Activated CD8-positive, alpha-beta T cell treated with anti-CD3 and anti-CD28 coated beads, Interleukin-2, amount 10 ng/mL, durations not matched to agents 7 days and 5 days (primary cell): ENCODE data around the gene MBLAC1. TPM values are rescaled to one million over a fixed set of nuclear protein-coding genes. Genes with fewer than 3 reads are reported as not detected.

Source experiments
- ATAC-seq: fragments of 150-1000 bp; cut with Tn5 transposase; one replicate; pipeline ENCODE4 v1.10.0; 2021; ENCODE audit warnings: moderate library complexity
- CTCF ChIA-PET: fragments of 350-600 bp; sonication (Branson Sonifier 250); formaldehyde crosslinking; loops from one replicate; lab custom pipeline; 2021; ENCODE audit warnings: antibody characterized with exemption; lab: Charles Lee
- POLR2A ChIA-PET: fragments of 350-600 bp; sonication (Branson Sonifier 250); formaldehyde crosslinking; loops from one replicate; lab custom pipeline; 2021; ENCODE audit warnings: antibody characterized with exemption; lab: Charles Lee
- DNase-seq: peaks from one replicate; pipeline ENCODE4 v3.0.0-alpha.2; 2020
- H3K27ac Mint-ChIP-seq: one replicate; pipeline ENCODE4 v1.8.0; 2021; ENCODE audit warnings: mild to moderate bottlenecking, mixed read lengths
- H3K27me3 Mint-ChIP-seq: one replicate; pipeline ENCODE4 v1.8.0; 2021; ENCODE audit warnings: low read depth, mixed read lengths
- H3K36me3 Mint-ChIP-seq: one replicate; pipeline ENCODE4 v1.8.0; 2021; ENCODE audit warnings: low read depth, mixed read lengths
- H3K4me1 Mint-ChIP-seq: one replicate; pipeline ENCODE4 v1.8.0; 2021; ENCODE audit warnings: low read depth, mixed read lengths
- H3K4me3 Mint-ChIP-seq: one replicate; pipeline ENCODE4 v1.8.0; 2021; ENCODE audit warnings: mild to moderate bottlenecking, mixed read lengths
- H3K9me3 Mint-ChIP-seq: one replicate; pipeline ENCODE4 v1.8.0; 2022; ENCODE audit warnings: mixed read lengths; ENCODE audit not compliant: insufficient read depth
- total RNA-seq, 2 experiments: library from RNA; stranded (reverse); gene quantifications; one replicate each; pipeline ENCODE4 v1.2.3, GENCODE V29; 2021

Gene MBLAC1
- total RNA-seq, 2 experiments from 2014 or later = 4.3 to 5.7 TPM

DNA sequence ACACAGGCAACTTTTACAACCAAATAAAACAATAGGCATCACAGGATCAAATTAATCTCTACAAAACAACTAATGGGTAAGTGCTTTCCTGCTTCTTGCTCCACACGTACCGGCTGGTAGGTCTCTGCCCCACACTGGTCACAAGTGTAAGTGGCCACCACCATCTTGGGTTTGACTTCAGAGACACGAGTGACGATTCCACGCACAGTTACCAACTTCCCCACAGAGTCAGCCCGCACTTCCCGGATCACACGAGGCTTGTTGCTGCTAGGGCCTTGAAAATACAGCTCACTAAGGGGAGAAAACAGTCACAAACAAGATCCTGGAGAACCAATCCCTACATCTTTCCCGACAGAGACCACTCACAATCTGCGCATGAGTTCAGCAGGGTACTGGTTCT lies 27.9 kb upstream of the MBLAC1 start:
- Mint-ChIP-seq H3K4me1 (peaks cover 51% of the 10 kb centered on the region), H3K4me3 (peak overlapping the region; percentile 89), H3K27me3 (no peaks in the 10 kb centered on the region), H3K36me3 (peaks cover 68% of the 10 kb centered on the region), H3K9me3 (no peaks in the 10 kb centered on the region), H3K27ac (peak overlapping the region; percentile 26)
- ChIA-PET POLR2A (interaction anchor here (0.7 to 4.6 kb wide), 4 partner anchors 8 to 690 kb away, joined by 3 to 57 read pairs (median 11); partner anchors contain the start of genes BUD31, COPS6 and ZNF3), CTCF (no interaction called here)
- DNase-seq = no peak
- no peak for ATAC-seq

GRCh38 chr7:100099452-100099851 lies 27.3 kb upstream of the MBLAC1 start:
- Mint-ChIP-seq H3K36me3 (peaks cover 67% of the 10 kb centered on the region), H3K9me3 (no peaks in the 10 kb centered on the region), H3K4me3 (peak overlapping the region; percentile 89), H3K27ac (peak overlapping the region; percentile 92), H3K4me1 (peaks cover 51% of the 10 kb centered on the region), H3K27me3 (no peaks in the 10 kb centered on the region)
- ChIA-PET CTCF (no interaction called here), POLR2A (interaction anchor here (0.7 to 4.6 kb wide), 4 partner anchors 9 to 690 kb away, joined by 3 to 57 read pairs (median 11); partner anchors contain the start of genes BUD31, COPS6 and ZNF3)
- DNase-seq = no peak
- ATAC-seq = no peak

- ATAC-seq (peak; percentile 76), DNase-seq (peak; percentile 90)
- peak overlapping the region; percentile 89 for H3K4me3 Mint-ChIP-seq
- peaks cover 46% of the 10 kb centered on the region for H3K4me1 Mint-ChIP-seq
- peak overlapping the region; percentile 92 for H3K27ac Mint-ChIP-seq
- peaks cover 58% of the 10 kb centered on the region for H3K36me3 Mint-ChIP-seq
- POLR2A ChIA-PET = interaction anchor here (0.5 to 4.6 kb wide), 19 partner anchors 10 to 629 kb away, joined by 3 to 57 read pairs (median 7); partner anchors contain the start of genes CNPY4, COPS6, GPC2 and LAMTOR4
- no peaks in the 10 kb centered on the region for H3K9me3 Mint-ChIP-seq
- no peaks in the 10 kb centered on the region for H3K27me3 Mint-ChIP-seq
- CTCF ChIA-PET = interaction anchor here (0.8 to 3.6 kb wide), 8 partner anchors 11 to 542 kb away, joined by 3 to 24 read pairs (median 5); partner anchors contain the start of genes MBLAC1 and ZSCAN21
These were observed 26.2 kb upstream of the MBLAC1 start for GRCh38 chr7:100100420-100101015.

- Mint-ChIP-seq H3K36me3 (peaks cover 55% of the 10 kb centered on the region), H3K27ac (peak within 1 kb of the TSS; percentile 92), H3K9me3 (no peaks in the 10 kb centered on the region), H3K27me3 (no peaks in the 10 kb centered on the region), H3K4me3 (peak within 1 kb of the TSS; percentile 89), H3K4me1 (peaks cover 40% of the 10 kb centered on the region)
- ATAC-seq (peak; percentile 86), DNase-seq (peak; percentile 99)
- CTCF ChIA-PET = interaction anchor here (0.8 to 3.6 kb wide), 12 partner anchors 9 to 542 kb away, joined by 3 to 24 read pairs (median 4); partner anchors contain the start of gene MBLAC1
- POLR2A ChIA-PET = interaction anchor here (0.6 to 4.6 kb wide), 24 partner anchors 10 to 543 kb away, joined by 3 to 57 read pairs (median 4); partner anchors contain the start of genes CNPY4, COPS6, GPC2 and LAMTOR4
These were observed 25.5 kb upstream of the MBLAC1 start, which contains the start of the genes AP4M1 and MCM7 for GRCh38 chr7:100101016-100101862. Gene AP4M1, plus strand, starts transcription at chr7:100101643. Its CDS starts 72 bp downstream, at chr7:100101715. Gene MCM7, minus strand, starts transcription at chr7:100101397. Its CDS starts 103 bp downstream, at chr7:100101294.

DNA sequence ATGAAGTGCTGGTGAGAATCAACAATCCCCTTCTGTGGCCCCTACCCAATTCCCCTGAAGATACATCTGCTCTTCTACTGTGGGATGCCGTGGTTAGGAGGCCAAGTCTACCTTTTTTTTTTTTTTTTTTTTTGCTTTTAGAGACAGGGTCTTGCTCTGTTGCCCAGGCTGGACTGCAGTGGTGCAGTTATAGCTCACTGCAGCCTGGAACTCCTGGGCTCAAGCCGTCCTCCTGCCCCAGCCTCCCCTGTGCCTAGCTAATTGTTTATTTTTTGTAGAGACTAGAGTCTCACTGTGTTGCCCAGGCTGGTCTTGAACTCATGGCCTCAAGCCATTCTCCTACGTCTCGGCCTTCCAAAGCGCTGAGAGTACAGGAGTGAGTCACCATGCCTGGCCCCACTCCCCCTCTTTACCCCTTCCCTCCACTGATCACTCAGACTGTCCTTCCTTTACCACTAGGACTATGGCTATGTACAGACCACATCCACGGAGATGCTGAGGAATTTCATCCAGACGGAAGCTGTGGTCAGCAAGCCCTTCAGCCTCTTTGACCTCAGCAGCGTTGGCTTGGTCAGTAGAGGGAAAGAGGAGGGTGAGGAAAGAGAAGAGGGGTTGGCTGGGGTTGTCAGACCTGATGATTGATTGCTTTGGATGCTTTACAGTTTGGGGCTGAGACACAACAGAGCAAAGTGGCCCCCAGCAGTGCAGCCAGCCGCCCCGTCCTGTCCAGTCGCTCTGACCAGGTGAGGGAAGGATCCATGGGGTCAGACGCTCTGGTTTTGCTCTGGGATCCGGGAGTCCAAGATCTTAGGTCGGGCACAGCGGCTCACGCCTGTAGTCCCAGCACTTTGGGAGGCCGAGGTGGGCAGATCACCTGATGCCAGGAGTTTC lies 23.6 kb upstream of the MBLAC1 start:
- H3K36me3 Mint-ChIP-seq = peaks cover 54% of the 10 kb centered on the region
- no peaks in the 10 kb centered on the region for H3K9me3 Mint-ChIP-seq
- ATAC-seq (no peak), DNase-seq (no peak)
- POLR2A ChIA-PET = interaction anchor here (3.2 to 4.6 kb wide), 2 partner anchors 12 to 18 kb away, joined by 34 to 57 read pairs; partner anchors contain the start of genes CNPY4 and COPS6
- peak overlapping the region; percentile 89 for H3K4me3 Mint-ChIP-seq
- no peak overlapping the region for H3K27ac Mint-ChIP-seq
- H3K4me1 Mint-ChIP-seq = peaks cover 30% of the 10 kb centered on the region
- H3K27me3 Mint-ChIP-seq = no peaks in the 10 kb centered on the region
- CTCF ChIA-PET = interaction anchor here (1.5 to 3.6 kb wide), 3 partner anchors 10 to 29 kb away, joined by 4 to 24 read pairs (median 16); no protein-coding TSS in a partner anchor

DNA sequence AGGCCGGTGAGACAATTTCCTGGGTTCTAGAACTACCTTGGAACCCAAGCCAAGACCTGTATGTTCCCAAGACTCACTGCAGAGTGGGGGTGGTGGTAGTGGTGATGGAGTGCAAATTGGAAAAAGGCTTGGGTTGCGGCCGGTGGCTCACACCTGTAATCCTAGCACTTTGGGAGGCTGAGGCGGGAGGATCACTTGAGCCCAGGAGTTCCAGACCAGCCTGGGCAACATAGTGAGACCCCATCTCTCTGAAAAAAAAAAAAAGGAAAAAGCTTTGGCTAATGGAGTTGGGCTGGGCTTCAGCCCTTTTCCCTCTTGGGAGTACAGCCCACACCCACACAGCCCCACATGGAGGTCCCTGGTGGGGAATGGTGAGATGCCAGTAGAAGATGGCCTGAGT lies 21.2 kb upstream of the MBLAC1 start:
- DNase-seq (no peak), ATAC-seq (no peak)
- Mint-ChIP-seq H3K9me3 (no peaks in the 10 kb centered on the region), H3K4me1 (peaks cover 10% of the 10 kb centered on the region), H3K4me3 (no peak overlapping the region), H3K27ac (no peak overlapping the region), H3K27me3 (no peaks in the 10 kb centered on the region), H3K36me3 (peaks cover 48% of the 10 kb centered on the region)
- ChIA-PET CTCF (interaction anchor here (1.4 kb wide), 1 partner anchor 15 kb away, joined by 3 read pairs; no protein-coding TSS in a partner anchor), POLR2A (interaction anchor here (1.6 kb wide), 1 partner anchor 15 kb away, joined by 5 read pairs; no protein-coding TSS in a partner anchor)

GRCh38 chr7:100106633-100107032 lies 20.1 kb upstream of the MBLAC1 start:
- H3K36me3 Mint-ChIP-seq = peaks cover 46% of the 10 kb centered on the region
- H3K9me3 Mint-ChIP-seq = no peaks in the 10 kb centered on the region
- H3K4me1 Mint-ChIP-seq = peaks cover 9% of the 10 kb centered on the region
- DNase-seq (no peak), ATAC-seq (no peak)
- no peaks in the 10 kb centered on the region for H3K27me3 Mint-ChIP-seq
- POLR2A ChIA-PET = no interaction called here
- no peak overlapping the region for H3K4me3 Mint-ChIP-seq
- CTCF ChIA-PET = no interaction called here
- H3K27ac Mint-ChIP-seq = no peak overlapping the region

DNA sequence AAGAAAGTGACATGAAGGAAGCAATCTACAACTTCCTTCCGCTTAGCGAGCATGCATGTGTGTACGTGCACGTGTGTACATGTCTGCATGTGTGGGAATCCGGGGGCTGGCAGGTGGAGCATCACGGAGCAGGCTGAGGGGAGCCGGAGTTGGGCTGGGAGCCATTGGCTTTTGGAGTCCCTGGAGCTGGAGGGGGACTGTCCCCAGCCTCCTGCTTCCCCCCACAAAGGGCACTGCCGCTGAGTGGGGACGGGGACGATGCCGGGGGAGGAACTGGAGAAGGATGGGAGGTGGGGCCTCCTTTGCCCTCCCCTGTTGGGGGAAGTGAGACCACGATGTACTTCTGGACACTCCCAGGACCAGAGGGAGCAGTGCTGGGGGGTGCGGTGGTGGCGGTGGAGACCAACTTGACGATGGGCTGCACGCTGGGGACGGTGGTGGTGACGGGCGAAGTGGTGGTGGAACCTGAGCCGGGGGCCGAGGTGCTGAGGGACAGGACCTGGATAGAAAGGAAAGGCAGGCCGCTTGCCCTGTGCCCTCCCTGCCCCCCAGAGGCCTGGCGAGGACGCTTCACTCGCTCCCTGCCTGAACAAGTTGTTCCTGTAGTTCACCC lies 19.5 kb upstream of the MBLAC1 start:
- Mint-ChIP-seq H3K36me3 (peaks cover 47% of the 10 kb centered on the region), H3K4me1 (peaks cover 11% of the 10 kb centered on the region), H3K9me3 (no peaks in the 10 kb centered on the region), H3K27me3 (no peaks in the 10 kb centered on the region), H3K4me3 (no peak overlapping the region), H3K27ac (no peak overlapping the region)
- ChIA-PET POLR2A (no interaction called here), CTCF (no interaction called here)
- ATAC-seq (no peak), DNase-seq (no peak)

DNA sequence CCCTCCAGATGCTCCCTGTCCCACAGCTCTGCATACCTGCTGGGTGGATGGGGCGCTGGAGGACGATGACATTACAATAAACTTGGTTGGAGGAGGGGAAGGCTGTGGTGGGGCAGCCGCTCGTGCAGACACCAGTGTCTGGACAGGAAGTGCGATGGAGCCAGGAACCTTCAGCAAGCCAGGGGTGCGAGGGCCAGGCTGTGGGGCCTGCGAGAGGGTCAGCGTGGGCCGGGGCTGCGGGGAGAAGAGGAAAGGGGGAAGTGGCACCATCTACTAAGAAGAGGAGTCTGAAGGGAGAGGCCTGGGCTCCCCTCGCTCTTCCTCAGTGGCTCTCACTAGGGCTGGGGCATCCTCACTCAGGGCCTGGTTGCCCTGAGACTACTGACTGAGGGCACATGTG lies 18.9 kb upstream of the MBLAC1 start:
- no peak for ATAC-seq
- Mint-ChIP-seq H3K4me3 (no peak overlapping the region), H3K27me3 (no peaks in the 10 kb centered on the region), H3K36me3 (peaks cover 52% of the 10 kb centered on the region), H3K4me1 (peaks cover 6% of the 10 kb centered on the region), H3K27ac (no peak overlapping the region), H3K9me3 (no peaks in the 10 kb centered on the region)
- ChIA-PET POLR2A (no interaction called here), CTCF (no interaction called here)
- DNase-seq = no peak

GRCh38 chr7:100109521-100110163 lies 17.1 kb upstream of the MBLAC1 start:
- peaks cover 5% of the 10 kb centered on the region for H3K4me1 Mint-ChIP-seq
- peaks cover 48% of the 10 kb centered on the region for H3K36me3 Mint-ChIP-seq
- DNase-seq (no peak), ATAC-seq (no peak)
- no peak overlapping the region for H3K27ac Mint-ChIP-seq
- no peak overlapping the region for H3K4me3 Mint-ChIP-seq
- H3K9me3 Mint-ChIP-seq = no peaks in the 10 kb centered on the region
- ChIA-PET CTCF (no interaction called here), POLR2A (no interaction called here)
- H3K27me3 Mint-ChIP-seq = no peaks in the 10 kb centered on the region
